Measurements from ENCODE around the gene FAF1.

The FAF1 gene

GRCh38 chr1:50667710-50668356 is 292.2 kb downstream of the FAF1 start:
- CTCF ChIA-PET, result interaction anchor here (0.6 kb wide), 2 partner anchors 17 to 108 kb away, joined by 3 to 4 read pairs; no protein-coding TSS in a partner anchor
- POLR2A ChIA-PET (ENCODE audit: low non-redundant PET), result no interaction called here
- no peak overlapping the region for H3K27ac ChIP-seq
- no peak for DNase-seq (ENCODE audit: low spot score)
- TF ChIP-seq, protein P1, sequence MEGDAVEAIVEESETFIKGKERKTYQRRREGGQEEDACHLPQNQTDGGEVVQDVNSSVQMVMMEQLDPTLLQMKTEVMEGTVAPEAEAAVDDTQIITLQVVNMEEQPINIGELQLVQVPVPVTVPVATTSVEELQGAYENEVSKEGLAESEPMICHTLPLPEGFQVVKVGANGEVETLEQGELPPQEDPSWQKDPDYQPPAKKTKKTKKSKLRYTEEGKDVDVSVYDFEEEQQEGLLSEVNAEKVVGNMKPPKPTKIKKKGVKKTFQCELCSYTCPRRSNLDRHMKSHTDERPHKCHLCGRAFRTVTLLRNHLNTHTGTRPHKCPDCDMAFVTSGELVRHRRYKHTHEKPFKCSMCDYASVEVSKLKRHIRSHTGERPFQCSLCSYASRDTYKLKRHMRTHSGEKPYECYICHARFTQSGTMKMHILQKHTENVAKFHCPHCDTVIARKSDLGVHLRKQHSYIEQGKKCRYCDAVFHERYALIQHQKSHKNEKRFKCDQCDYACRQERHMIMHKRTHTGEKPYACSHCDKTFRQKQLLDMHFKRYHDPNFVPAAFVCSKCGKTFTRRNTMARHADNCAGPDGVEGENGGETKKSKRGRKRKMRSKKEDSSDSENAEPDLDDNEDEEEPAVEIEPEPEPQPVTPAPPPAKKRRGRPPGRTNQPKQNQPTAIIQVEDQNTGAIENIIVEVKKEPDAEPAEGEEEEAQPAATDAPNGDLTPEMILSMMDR (conservative IDR thresholded peaks at IDR 0.05; ENCODE audit: low read depth), result no peak

DNA sequence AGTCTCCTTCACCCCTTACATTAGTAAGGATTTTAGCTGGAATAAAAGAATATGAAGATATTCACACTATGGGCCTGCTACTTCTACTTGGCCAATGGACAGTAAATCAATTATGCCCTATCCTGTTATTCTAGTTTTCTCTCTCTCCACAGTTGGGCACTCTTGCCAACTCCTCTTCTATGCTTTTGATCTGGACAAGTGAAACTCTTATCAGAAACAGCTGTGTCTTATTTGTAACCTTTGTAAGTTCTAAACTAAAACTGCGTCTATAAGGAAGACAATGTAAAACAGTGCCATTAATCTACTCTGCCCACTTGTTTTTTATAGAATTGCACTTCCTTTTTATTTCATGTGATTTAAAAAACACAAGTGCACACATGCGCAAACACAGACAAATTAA is 292.8 kb downstream of the FAF1 start:
- POLR2A ChIA-PET (ENCODE audit: low non-redundant PET), result no interaction called here
- TF ChIP-seq, protein P1 (conservative IDR thresholded peaks at IDR 0.05; ENCODE audit: low read depth), result no peak
- H3K27ac ChIP-seq, result no peak overlapping the region
- no peak for DNase-seq (ENCODE audit: low spot score)
- CTCF ChIA-PET, result interaction anchor here (0.6 kb wide), 1 partner anchor 16 kb away, joined by 3 read pairs; no protein-coding TSS in a partner anchor

DNA sequence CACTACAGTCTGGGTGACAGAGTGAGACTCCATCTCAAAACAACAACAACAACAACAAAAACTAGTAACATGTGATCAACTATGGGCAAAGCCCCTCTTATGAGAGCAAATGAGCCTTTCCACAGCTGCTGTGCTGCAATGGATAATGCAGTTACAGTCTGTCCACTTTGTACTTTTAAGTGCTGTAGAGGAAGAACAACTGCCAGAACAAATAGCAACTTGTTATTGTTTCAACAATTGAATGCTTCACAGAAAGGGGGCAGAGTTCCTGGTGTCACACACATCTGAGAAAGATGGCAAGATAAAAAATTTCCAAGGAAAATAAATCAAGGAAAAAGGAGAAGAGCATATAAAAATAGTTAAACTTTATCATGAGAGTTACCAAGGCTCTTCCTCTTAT is 293.2 kb downstream of the FAF1 start:
- CTCF ChIA-PET, result no interaction called here

DNA sequence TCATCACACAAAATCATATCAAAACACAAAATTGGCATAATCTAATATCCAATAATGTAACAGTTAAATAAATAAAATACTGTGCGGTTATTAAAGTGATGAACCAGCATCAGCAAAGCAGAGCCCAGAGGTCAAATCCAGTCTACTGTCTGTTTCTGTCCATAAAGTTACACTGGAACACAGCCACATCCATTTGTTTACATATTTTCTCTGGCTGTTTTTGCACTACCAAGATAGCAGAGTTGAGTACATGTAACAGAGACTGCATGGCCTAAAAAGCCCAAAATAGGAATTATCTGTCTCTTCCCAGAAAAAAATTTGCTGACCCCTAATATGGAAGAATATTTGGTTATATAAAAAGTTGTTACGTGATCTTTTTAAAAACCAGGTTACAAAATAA is 294.7 kb downstream of the FAF1 start:
- DNase-seq (ENCODE audit: low spot score), result no peak
- no peak overlapping the region for H3K27ac ChIP-seq
- TF ChIP-seq, protein P1 (conservative IDR thresholded peaks at IDR 0.05; ENCODE audit: low read depth), result no peak
- ChIA-PET POLR2A (ENCODE audit: low non-redundant PET) (no interaction called here), CTCF (no interaction called here)

More for the DNA sequence above, 293.2 kb downstream of the FAF1 start:
- TF ChIP-seq, protein P1 (conservative IDR thresholded peaks at IDR 0.05; ENCODE audit: low read depth), result no peak
- DNase-seq (ENCODE audit: low spot score), result no peak
- H3K27ac ChIP-seq, result no peak overlapping the region
- POLR2A ChIA-PET (ENCODE audit: low non-redundant PET), result no interaction called here

DNA sequence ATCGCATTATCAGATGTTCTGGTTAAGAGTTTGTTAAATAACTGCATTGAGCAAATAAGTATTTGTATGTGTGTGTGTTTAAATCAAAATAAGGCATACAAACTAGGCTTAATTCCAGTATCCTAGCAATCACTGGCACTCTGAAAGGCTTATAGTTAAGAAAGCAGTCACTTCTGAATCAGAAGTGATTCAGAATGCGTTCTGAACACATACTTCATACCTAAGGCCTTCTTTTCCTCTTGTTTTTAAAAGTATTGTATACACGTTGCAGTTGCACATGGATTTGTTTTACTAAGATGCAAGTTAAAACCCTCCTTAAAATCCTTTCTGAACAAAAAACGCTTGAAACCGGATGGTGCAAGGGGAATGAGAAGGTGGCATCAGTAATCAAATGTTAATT is 298.4 kb downstream of the FAF1 start:
- POLR2A ChIA-PET (ENCODE audit: low non-redundant PET), result no interaction called here
- DNase-seq (ENCODE audit: low spot score), result no peak
- H3K27ac ChIP-seq, result no peak overlapping the region
- CTCF ChIA-PET, result interaction anchor here (1.0 kb wide), 1 partner anchor 9 kb away, joined by 3 read pairs; no protein-coding TSS in a partner anchor
- TF ChIP-seq, protein P1 (conservative IDR thresholded peaks at IDR 0.05; ENCODE audit: low read depth), result no peak

GRCh38 chr1:50659107-50659662 is 300.9 kb downstream of the FAF1 start:
- no peak for DNase-seq (ENCODE audit: low spot score)
- CTCF ChIA-PET, result no interaction called here
- POLR2A ChIA-PET (ENCODE audit: low non-redundant PET), result no interaction called here
- no peak overlapping the region for H3K27ac ChIP-seq
- TF ChIP-seq, protein P1 (conservative IDR thresholded peaks at IDR 0.05; ENCODE audit: low read depth), result no peak

Data from RWPE1 (cell line).